Effector CD8-positive, alpha-beta T cell (primary cell): Measurements from ENCODE around the gene MEA1.

Source experiments
- DNase-seq: peaks from one replicate; lab custom pipeline; 2025; lab: John Stamatoyannopoulos, UW

The MEA1 gene

GRCh38 chr6:42970871-42971612 lies 42.7 kb downstream of the MEA1 start:
- DNase-seq: no peak

GRCh38 chr6:42969934-42970333 lies 43.8 kb downstream of the MEA1 start:
- DNase-seq: no peak

GRCh38 chr6:42969431-42969830 lies 44.3 kb downstream of the MEA1 start:
- no peak for DNase-seq

GRCh38 chr6:42968783-42969182 lies 45.0 kb downstream of the MEA1 start:
- DNase-seq: no peak

- no peak for DNase-seq
Measured at GRCh38 chr6:42968126-42968701, 45.5 kb downstream of the MEA1 start.

- DNase-seq: no peak
Measured at GRCh38 chr6:42967228-42967627, 46.5 kb downstream of the MEA1 start.

GRCh38 chr6:42966571-42966970 lies 47.2 kb downstream of the MEA1 start:
- DNase-seq: no peak

GRCh38 chr6:42963855-42964605 lies 49.7 kb downstream of the MEA1 start:
- no peak for DNase-seq

- no peak for DNase-seq
Measured at GRCh38 chr6:42963179-42963854, 50.4 kb downstream of the MEA1 start.

- no peak for DNase-seq
Measured at GRCh38 chr6:42962502-42963178, 51.1 kb downstream of the MEA1 start.

- no peak for DNase-seq
Measured at GRCh38 chr6:42962096-42962495, 51.6 kb downstream of the MEA1 start.
